HepG2 (cell line): ENCODE measurements around the gene OR6S1. TPM values are rescaled to one million over a fixed set of nuclear protein-coding genes. Genes with fewer than 3 reads are reported as not detected.

Experiments used
- BCL6 ChIP-seq: IDR thresholded peaks from 2 replicates; pipeline ENCODE4 v1.6.1; 2016; ENCODE audit warnings: missing genetic modification reagents, missing compliant biosample characterization
- CCAR2 ChIP-seq: fragments of 200-400 bp; formaldehyde crosslinking; optimal IDR thresholded peaks from 2 replicates; pipeline ENCODE3; 2018; ENCODE audit warnings: low read depth, mild to moderate bottlenecking, low read length, moderate library complexity
- HMGXB3 ChIP-seq: sonication (generic); formaldehyde crosslinking; IDR thresholded peaks from 2 replicates; pipeline ENCODE4 v1.4.0; 2020; ENCODE audit warnings: missing genetic modification reagents, borderline replicate concordance
- HOMEZ ChIP-seq: IDR thresholded peaks from 2 replicates; pipeline ENCODE4 v1.6.1; 2016; ENCODE audit warnings: low read depth
- MXI1 ChIP-seq: IDR thresholded peaks from 3 replicates; pipeline ENCODE4 v1.6.1; 2012; ENCODE audit warnings: low read depth, low read length, inconsistent platforms, borderline replicate concordance
- PITX1 ChIP-seq: sonication (generic); formaldehyde crosslinking; IDR thresholded peaks from 2 replicates; pipeline ENCODE4 v1.5.1; 2020; ENCODE audit warnings: mild to moderate bottlenecking, missing genetic modification reagents
- POGK ChIP-seq: sonication (generic); formaldehyde crosslinking; conservative IDR thresholded peaks from 2 replicates; pipeline ENCODE4 v1.8.0; 2022; ENCODE audit warnings: mild to moderate bottlenecking, moderate library complexity, missing genetic modification reagents
- RNF219 ChIP-seq: sonication (generic); formaldehyde crosslinking; IDR thresholded peaks from 2 replicates; pipeline ENCODE4 v1.5.0; 2020; ENCODE audit warnings: mild to moderate bottlenecking, missing genetic modification reagents
- RXRA ChIP-seq: sonication (generic); formaldehyde crosslinking; IDR thresholded peaks from 2 replicates; pipeline ENCODE4 v1.5.1; 2020; ENCODE audit warnings: missing genetic modification reagents
- TGIF2 ChIP-seq: IDR thresholded peaks from 2 replicates; pipeline ENCODE4 v1.6.1; 2016; ENCODE audit warnings: control low read depth, missing compliant biosample characterization
- ZBTB8A ChIP-seq: sonication (generic); formaldehyde crosslinking; IDR thresholded peaks from 2 replicates; pipeline ENCODE4 v1.4.0; 2020; ENCODE audit warnings: mild to moderate bottlenecking, low read depth, missing genetic modification reagents, borderline replicate concordance
- ZFP1 ChIP-seq: IDR thresholded peaks from 2 replicates; pipeline ENCODE4 v1.6.1; 2016
- ZNF33B ChIP-seq: sonication (generic); formaldehyde crosslinking; IDR thresholded peaks from 2 replicates; pipeline ENCODE4 v1.5.1; 2020; ENCODE audit warnings: mild to moderate bottlenecking, missing genetic modification reagents
- ZNF710 ChIP-seq: sonication (generic); formaldehyde crosslinking; IDR thresholded peaks from 2 replicates; pipeline ENCODE4 v1.5.0; 2020; ENCODE audit warnings: mild to moderate bottlenecking, missing genetic modification reagents, borderline replicate concordance
- ZNF737 ChIP-seq: sonication (generic); formaldehyde crosslinking; IDR thresholded peaks from 2 replicates; pipeline ENCODE4 v1.5.0; 2020; ENCODE audit warnings: missing genetic modification reagents, mild to moderate bottlenecking, borderline replicate concordance
- polyA plus RNA-seq, 8 experiments: library from polyadenylated mRNA; depleted of rRNA in 3 of 8; stranded (reverse) in 7 of 8; unstranded in 1 of 8; fragments of >200 nt; fragmentation: Illumina TruSeq in 4 of 8; extraction: Trizol in 4 of 8; gene quantifications; 2 replicates each; pipeline versions ENCODE4 v1.2.1 to v1.2.3, GENCODE V29; 2011 to 2016; ENCODE audit warnings: low read depth in 4 of 8, missing spikeins in 1 of 8, mixed read lengths in 1 of 8; ENCODE audit not compliant: insufficient read depth in 1 of 8
- total RNA-seq, 5 experiments: library from RNA; depleted of rRNA; stranded (reverse); fragments of >200 nt; fragmentation: Illumina TruSeq; extraction: Trizol; gene quantifications; 2 replicates each; pipeline ENCODE4 v1.2.3, GENCODE V29; 2016; ENCODE audit warnings: low read depth in 1 of 5
- TF ChIP-seq, protein P1 (sequence below): IDR thresholded peaks from 2 replicates; pipeline ENCODE4 v1.6.1; 2016

OR6S1 gene
- total and polyA plus RNA-seq, 2 of the 13 experiments (the other 11 are each of a cell fraction or from before 2014, with no cell fraction given) = 0.09 TPM; not detected in 1

DNA sequence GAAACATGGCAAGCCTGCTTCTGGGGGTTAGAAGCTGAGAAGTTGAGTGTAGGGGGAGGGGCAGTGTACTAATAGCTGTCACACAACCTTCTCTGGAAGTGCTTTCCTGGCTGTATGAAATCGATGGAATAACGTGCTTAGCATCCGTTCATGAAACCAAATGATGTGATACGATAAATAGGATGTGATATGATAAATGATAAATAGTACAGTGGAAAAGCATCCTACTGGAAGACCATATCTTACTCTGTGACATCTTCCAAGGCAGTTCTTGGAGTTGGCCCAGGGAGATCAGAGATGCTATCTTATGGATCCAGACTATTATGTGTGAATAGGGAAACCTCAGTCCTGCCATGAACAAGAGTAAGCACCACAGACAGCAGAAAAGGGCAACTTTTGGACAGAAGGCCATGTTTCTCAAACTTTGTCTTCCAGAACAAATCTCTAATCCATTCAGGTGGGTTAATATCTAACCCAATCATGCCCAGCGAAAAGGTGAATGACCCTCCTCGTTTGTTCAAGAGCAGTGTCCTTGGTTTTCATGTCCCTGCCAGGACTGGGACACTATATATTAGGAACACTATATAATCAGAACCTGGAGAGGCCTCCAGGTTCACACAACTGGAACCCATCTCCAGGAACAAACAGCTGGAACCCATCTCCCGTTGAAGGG lies 46.8 kb upstream of the OR6S1 start, which contains the start of gene ANG (continued):
- TF ChIP-seq HMGXB3 = peak; percentile 5; the same call in 1 of the 2 replicates
- no peak for TF ChIP-seq PITX1 (CRISPR knock-in tag)
- TF ChIP-seq MXI1 = no peak
- TF ChIP-seq ZNF710 = no peak
- TF ChIP-seq, protein P1, sequence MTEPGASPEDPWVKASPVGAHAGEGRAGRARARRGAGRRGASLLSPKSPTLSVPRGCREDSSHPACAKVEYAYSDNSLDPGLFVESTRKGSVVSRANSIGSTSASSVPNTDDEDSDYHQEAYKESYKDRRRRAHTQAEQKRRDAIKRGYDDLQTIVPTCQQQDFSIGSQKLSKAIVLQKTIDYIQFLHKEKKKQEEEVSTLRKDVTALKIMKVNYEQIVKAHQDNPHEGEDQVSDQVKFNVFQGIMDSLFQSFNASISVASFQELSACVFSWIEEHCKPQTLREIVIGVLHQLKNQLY (CRISPR knock-in tag) = no peak
- TF ChIP-seq ZFP1 = peak; percentile 9; the same call in 1 of the 2 replicates
- no peak for TF ChIP-seq ZNF737 (CRISPR knock-in tag)
- no peak for TF ChIP-seq POGK
- TF ChIP-seq RXRA (CRISPR knock-in tag) = peak; percentile 83; the same call in 1 of the 2 replicates
- TF ChIP-seq TGIF2 = 0 out of 2 replicates have a peak, but pooled peaks have one; percentile 16
- no peak for TF ChIP-seq CCAR2
- no peak for TF ChIP-seq ZBTB8A (CRISPR knock-in tag)
- TF ChIP-seq HOMEZ = no peak; the same call in 1 of the 2 replicates
- 0 out of 2 replicates have a peak, but pooled peaks have one; percentile 63 for TF ChIP-seq RNF219
- TF ChIP-seq BCL6 = peak; percentile 86
- no peak for TF ChIP-seq ZNF33B (CRISPR knock-in tag)
